HG03066 (cell line): Measurements from ENCODE around the gene ATP9B.
A peak's percentile ranks its signal among the peaks of the same experiment; 100 is the strongest.

Source experiments
- ATAC-seq: cut with Tn5 transposase; IDR thresholded peaks from one replicate; pipeline ENCODE4 v1.9.1; 2021; ENCODE audit warnings: low read depth; ENCODE audit not compliant: unreplicated experiment

Gene ATP9B

GRCh38 chr18:79420033-79420745, 351.0 kb downstream of the ATP9B start:
- ATAC-seq = no peak

- no peak for ATAC-seq
Measured at GRCh38 chr18:79421275-79421857, 352.2 kb downstream of the ATP9B start.

GRCh38 chr18:79422022-79422782, 353.0 kb downstream of the ATP9B start:
- peak; percentile 69 for ATAC-seq

GRCh38 chr18:79422783-79423165, 353.6 kb downstream of the ATP9B start:
- ATAC-seq = no peak

GRCh38 chr18:79423211-79424007, 354.2 kb downstream of the ATP9B start:
- ATAC-seq = no peak

GRCh38 chr18:79424008-79424565, 354.9 kb downstream of the ATP9B start:
- no peak for ATAC-seq

GRCh38 chr18:79424880-79425568, 355.8 kb downstream of the ATP9B start:
- ATAC-seq = no peak

GRCh38 chr18:79425569-79425886, 356.3 kb downstream of the ATP9B start:
- no peak for ATAC-seq

GRCh38 chr18:79426376-79427300, 357.4 kb downstream of the ATP9B start:
- ATAC-seq = no peak

- no peak for ATAC-seq
Measured at GRCh38 chr18:79427368-79428225, 358.4 kb downstream of the ATP9B start.
